Ovary (tissue), 9 donors: ENCODE data around the gene DMBX1. TPM values are rescaled to one million over a fixed set of nuclear protein-coding genes. Genes with fewer than 3 reads are reported as not detected.

Source experiments
- DNase-seq, 5 donors: peaks; one replicate each; pipeline ENCODE4 v3.0.0-alpha.2; 2019 to 2020
- H3K27ac ChIP-seq, 2 donors: fragments of 200-600 bp; one replicate each; pipeline versions ENCODE4 v1.5.1 to v1.8.0; 2019 to 2022
- H3K27me3 ChIP-seq: fragments of 200-600 bp; one replicate; pipeline ENCODE4 v1.8.0; 2022
- H3K36me3 ChIP-seq: fragments of 200-600 bp; sonication (generic); one replicate; pipeline ENCODE4 v1.5.1; 2019
- H3K4me1 ChIP-seq: one replicate; pipeline ENCODE4 v1.8.1; 2013; ENCODE audit warnings: mild to moderate bottlenecking, moderate library complexity; ENCODE audit not compliant: insufficient read depth
- H3K4me3 ChIP-seq: fragments of 200-600 bp; sonication (generic); one replicate; pipeline ENCODE4 v1.5.1; 2017
- H3K9me3 ChIP-seq, 2 donors: fragments of 200-600 bp in 1 of 2; sonication (generic) in 1 of 2; one replicate each; pipeline versions ENCODE4 v1.5.1 to v1.8.1; 2013 to 2019; ENCODE audit warnings: mild to moderate bottlenecking in 1 of 2, moderate library complexity in 1 of 2
- EP300 ChIP-seq: sonication (generic); formaldehyde crosslinking; IDR thresholded peaks from one replicate; pipeline ENCODE4 v1.6.1; 2017; ENCODE audit warnings: antibody characterized with exemption
- POLR2A ChIP-seq: fragments of 450-650 bp; IDR thresholded peaks from one replicate; pipeline ENCODE4 v1.6.1; 2017; ENCODE audit warnings: antibody characterized with exemption, mild to moderate bottlenecking, moderate library complexity
- WGBS, 3 donors: extraction: QIAGEN DNeasy Blood & Tissue Kit in 1 of 3; methylation state at CpG; one replicate each; pipeline versions ENCODE4 v1.1.5 to v1.1.7; 2013 to 2017; 5-methylcytosine and 5-hydroxymethylcytosine counted together
- intact Hi-C, 4 donors: fragments of 100-400 bp; cut with DNase I; formaldehyde crosslinking; loops; one replicate each; pipeline versions ENCODE4 v1.11.0 to v1.15.1; 2022 to 2023
- polyA plus RNA-seq, 2 donors: library from polyadenylated mRNA; stranded (reverse); fragments of 200-250 nt in 1 of 2; fragments of 350-450 nt in 1 of 2; fragmentation: Illumina TruSeq in 1 of 2; extraction: RNeasy Lipid Tissue Mini Kit (QIAGEN cat#74804) in 1 of 2; gene quantifications; one replicate each; pipeline ENCODE4 v1.2.3, GENCODE V29; 2013 to 2014
- total RNA-seq, 7 donors: library from RNA; depleted of rRNA in 2 of 7; stranded (reverse); fragments of >200 nt in 2 of 7; fragmentation: NEBNext Ultra II Directional in 3 of 7; extraction: Animal tissue kit (Norgen Biotek cat#: 25700) in 3 of 7; gene quantifications; one replicate each; pipeline versions ENCODE4 v1.1.0 to v1.2.4, GENCODE V29; 2016 to 2023
- TF ChIP-seq, protein P1 (sequence below), 3 donors: fragments of 450-650 bp in 2 of 3; fragments of 200-600 bp in 1 of 3; IDR thresholded peaks; one replicate each; pipeline versions ENCODE4 v1.5.1 to v1.8.0; 2016 to 2022; ENCODE audit warnings: antibody characterized with exemption in 3 of 3, mild to moderate bottlenecking in 1 of 3
- donor health status: DM: no; HTN: no; CAD: no; lungs with moderate emphysema.
- donor health status: DM: no; HTN: no; CAD: no.
- donor health status: Bipolar disorder and iron deficiency.
- donor health status: DM: yes; HTN: yes; CAD: no.
- donor health status: DM: no; HTN: no; CAD: no.
- donor health status: DM: yes; HTN: yes; CAD: no.

The DMBX1 gene
- total and polyA plus RNA-seq, 9 donors: not detected

DNA sequence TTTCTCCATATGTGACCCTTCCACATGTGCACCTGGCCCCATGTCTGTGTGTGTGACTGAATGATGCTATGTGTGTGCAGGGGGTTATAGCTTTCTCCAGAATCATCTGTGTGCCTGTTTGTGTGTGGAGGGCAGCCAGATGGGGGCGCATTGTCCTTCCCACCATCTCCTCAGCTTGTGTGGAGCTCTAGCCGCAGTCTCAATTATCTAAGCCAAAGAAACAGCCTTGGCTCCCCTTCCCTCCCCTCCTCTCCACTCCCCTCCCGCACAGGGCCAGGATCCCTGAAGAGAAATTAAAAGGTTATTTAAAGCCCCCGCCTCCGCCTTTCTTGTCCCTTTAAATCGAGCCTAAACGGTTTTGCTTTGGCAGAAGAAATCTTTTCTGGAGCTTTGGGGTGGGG, 1.8 kb upstream of the DMBX1 start:
- DNase-seq: no peak
- Histone ChIP-seq H3K27me3 (peaks cover 4% of the 10 kb centered on the region), H3K9me3 (no peaks in the 10 kb centered on the region), H3K4me3 (no peak overlapping the region), H3K36me3 (no peaks in the 10 kb centered on the region), H3K27ac (no peak overlapping the region), H3K4me1 (no peaks in the 10 kb centered on the region)
- intact Hi-C loops: no loop called here
- TF ChIP-seq, protein P1, sequence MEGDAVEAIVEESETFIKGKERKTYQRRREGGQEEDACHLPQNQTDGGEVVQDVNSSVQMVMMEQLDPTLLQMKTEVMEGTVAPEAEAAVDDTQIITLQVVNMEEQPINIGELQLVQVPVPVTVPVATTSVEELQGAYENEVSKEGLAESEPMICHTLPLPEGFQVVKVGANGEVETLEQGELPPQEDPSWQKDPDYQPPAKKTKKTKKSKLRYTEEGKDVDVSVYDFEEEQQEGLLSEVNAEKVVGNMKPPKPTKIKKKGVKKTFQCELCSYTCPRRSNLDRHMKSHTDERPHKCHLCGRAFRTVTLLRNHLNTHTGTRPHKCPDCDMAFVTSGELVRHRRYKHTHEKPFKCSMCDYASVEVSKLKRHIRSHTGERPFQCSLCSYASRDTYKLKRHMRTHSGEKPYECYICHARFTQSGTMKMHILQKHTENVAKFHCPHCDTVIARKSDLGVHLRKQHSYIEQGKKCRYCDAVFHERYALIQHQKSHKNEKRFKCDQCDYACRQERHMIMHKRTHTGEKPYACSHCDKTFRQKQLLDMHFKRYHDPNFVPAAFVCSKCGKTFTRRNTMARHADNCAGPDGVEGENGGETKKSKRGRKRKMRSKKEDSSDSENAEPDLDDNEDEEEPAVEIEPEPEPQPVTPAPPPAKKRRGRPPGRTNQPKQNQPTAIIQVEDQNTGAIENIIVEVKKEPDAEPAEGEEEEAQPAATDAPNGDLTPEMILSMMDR (IDR thresholded peaks at IDR 0.05): no peak
- no peak for TF ChIP-seq POLR2A
- TF ChIP-seq EP300: no peak
- 15 to 29% (median 16%) methylated on average over 7 of the region's 7 CpGs for WGBS, 3 donors

DNA sequence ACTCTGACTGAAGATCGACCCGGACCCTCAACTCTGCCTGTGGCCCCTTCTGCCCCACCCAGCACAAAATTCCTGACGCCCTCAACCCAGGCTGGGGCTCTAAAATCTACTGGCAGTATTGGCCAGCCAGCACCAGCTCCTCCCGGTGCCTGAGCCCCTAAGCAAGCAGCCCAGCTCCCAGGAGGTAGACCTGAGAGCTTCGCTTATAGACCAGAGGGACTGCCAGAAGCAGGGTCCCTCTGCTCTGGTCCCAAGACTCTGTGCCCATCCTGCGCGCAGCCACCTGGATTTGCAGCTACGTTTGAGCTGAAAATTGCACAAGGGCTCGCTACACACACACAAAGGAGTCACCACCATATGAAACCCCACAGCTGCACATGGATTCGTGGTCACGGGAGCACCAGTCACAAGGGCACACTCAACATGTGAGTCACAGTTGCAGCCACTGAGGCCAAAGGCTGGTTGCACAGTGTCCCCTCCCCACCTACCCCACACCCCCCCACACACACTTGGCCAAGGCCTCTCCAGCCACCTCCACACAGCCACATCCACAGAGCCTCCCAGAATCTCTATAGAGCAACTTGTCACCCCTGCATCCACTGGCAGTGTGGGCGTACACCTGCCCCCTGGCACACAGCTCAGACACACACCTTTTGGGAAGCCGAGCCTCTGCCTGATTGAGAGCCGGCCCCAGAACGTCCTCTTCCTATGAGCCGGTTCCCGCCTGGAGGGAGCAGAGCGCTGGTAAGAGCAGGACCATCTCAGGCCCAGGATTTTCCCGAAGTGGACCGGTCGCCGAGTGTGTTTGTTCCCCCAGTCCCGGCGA, 1.1 kb upstream of the DMBX1 start:
- Histone ChIP-seq H3K9me3 (no peaks in the 10 kb centered on the region), H3K4me1 (no peaks in the 10 kb centered on the region), H3K27ac (no peak overlapping the region), H3K4me3 (no peak overlapping the region), H3K36me3 (no peaks in the 10 kb centered on the region), H3K27me3 (peaks cover 4% of the 10 kb centered on the region)
- intact Hi-C loops: no loop called here
- no peak for DNase-seq
- WGBS, 3 donors: 4 to 12% (median 9%) methylated on average over 22 to 24 of the region's 24 CpGs
- TF ChIP-seq POLR2A: no peak

DNA sequence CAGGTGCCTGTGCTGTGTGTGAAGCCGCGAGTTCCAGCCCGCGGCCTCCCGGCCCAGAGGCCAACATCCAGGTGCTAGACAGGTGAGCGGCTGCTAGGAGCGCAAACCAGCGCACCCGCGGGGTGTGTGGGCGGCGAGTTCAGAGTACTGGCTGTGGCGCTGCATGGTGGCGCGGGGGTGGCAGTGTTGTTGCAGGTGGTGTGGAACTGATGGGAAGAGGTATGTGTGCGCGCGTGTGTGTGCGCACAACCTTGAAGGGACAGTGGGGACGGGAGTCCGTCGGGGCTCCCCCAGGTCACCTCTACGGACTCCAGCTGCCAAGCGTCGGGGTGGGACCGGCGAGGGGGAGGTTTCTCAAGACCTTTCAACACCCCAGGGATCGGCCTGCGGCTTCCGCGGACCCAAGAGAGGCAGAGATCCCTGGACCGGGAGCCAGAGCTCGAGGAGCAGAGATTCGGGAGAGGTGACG, 433 bp upstream of the DMBX1 start:
- H3K4me3 ChIP-seq: peak overlapping the region; percentile 15
- no peaks in the 10 kb centered on the region for H3K36me3 ChIP-seq
- 1 to 2% (median 1%) methylated on average over 35 of the region's 35 CpGs for WGBS, 3 donors
- TF ChIP-seq POLR2A: no peak
- no peak for TF ChIP-seq EP300
- TF ChIP-seq, protein P1 (IDR thresholded peaks at IDR 0.05): no peak
- no peaks in the 10 kb centered on the region for H3K9me3 ChIP-seq
- DNase-seq: no peak
- H3K27ac ChIP-seq: no peak overlapping the region
- H3K4me1 ChIP-seq: no peaks in the 10 kb centered on the region
- intact Hi-C loops: no loop called here
- peaks cover 4% of the 10 kb centered on the region for H3K27me3 ChIP-seq

DNA sequence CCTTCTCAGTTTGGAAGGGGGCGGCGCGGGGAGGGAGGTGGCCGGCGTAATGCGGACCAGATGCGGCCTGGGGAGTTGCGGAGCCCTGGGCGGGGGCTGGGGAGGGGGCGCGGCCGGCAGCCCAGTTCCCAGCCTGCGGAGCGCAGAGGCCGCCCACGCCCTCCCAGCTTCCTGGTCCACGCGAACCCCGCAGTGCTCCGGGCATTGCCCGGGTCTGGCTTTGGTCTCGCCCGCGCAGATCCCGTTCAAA, 695 bp downstream of the DMBX1 start:
- 1 to 4% (median 3%) methylated on average over 25 of the region's 25 CpGs for WGBS, 3 donors
- no peaks in the 10 kb centered on the region for H3K36me3 ChIP-seq
- DNase-seq: no peak
- intact Hi-C loops: no loop called here
- peaks cover 4% of the 10 kb centered on the region for H3K27me3 ChIP-seq
- H3K9me3 ChIP-seq: no peaks in the 10 kb centered on the region
- no peak overlapping the region for H3K27ac ChIP-seq
- H3K4me3 ChIP-seq: no peak overlapping the region
- no peaks in the 10 kb centered on the region for H3K4me1 ChIP-seq
- TF ChIP-seq, protein P1 (IDR thresholded peaks at IDR 0.05): no peak
- no peak for TF ChIP-seq POLR2A
- no peak for TF ChIP-seq EP300

DNA sequence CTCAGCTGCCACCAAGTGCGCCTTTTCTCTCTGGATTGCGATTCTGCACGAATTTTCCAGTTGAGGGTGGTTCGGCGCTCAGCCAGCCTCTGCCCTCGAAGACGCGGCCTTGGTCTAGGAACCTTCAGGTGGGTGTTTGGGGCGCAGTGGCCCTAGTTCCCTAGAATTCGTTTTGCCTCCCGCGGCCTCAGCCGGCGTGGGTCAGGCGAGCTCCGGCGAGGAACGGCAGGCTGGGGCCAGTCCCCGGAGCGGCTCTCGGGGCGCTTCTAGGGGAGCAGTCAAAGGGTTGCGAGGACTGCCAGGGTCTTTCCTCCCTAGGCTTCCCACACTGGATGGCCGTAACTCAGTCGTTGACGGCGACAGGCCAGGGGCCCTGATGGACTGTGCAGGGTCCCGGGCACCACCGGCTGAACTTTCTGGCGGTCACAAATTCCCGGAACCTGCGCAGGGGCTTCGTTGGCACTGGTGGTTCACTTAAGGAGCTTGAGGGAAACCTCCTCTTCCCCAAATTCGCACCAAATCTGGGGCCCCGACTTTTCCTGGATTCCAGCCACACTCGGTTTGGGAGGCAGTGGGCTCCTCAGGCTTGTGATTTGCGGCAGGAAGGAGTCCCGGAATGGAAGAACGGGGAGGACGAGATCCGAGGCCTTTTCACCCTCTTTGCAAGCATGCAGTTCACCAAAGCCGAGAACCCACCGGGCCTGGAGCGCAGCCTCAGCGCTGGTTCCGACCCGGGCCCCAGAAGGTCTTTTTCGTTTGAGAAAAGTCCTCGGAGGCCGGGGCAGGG, 1.2 kb downstream of the DMBX1 start:
- Histone ChIP-seq H3K27me3 (peaks cover 4% of the 10 kb centered on the region), H3K4me3 (no peak overlapping the region), H3K9me3 (no peaks in the 10 kb centered on the region), H3K27ac (no peak overlapping the region), H3K4me1 (no peaks in the 10 kb centered on the region), H3K36me3 (no peaks in the 10 kb centered on the region)
- DNase-seq: no peak
- intact Hi-C loops: no loop called here
- TF ChIP-seq, protein P1 (IDR thresholded peaks at IDR 0.05): no peak
- TF ChIP-seq EP300 (no peak), POLR2A (no peak)
- 6 to 8% (median 6%) methylated on average over 42 to 50 of the region's 50 CpGs for WGBS, 3 donors
